DMS79 (cell line): ENCODE measurements around the gene MS4A1.
"Not testable (repeated sequence)": the region's sequence is repeated elsewhere in the genome, so short reads cannot be mapped to it uniquely, and the experiment has no call there.

Source experiments
- DNase-seq: peaks from one replicate; lab custom pipeline; 2025; lab: John Stamatoyannopoulos, UW

MS4A1 gene

GRCh38 chr11:60455531-60456042, at the start of gene MS4A1:
Gene MS4A1, plus strand, starts transcription at chr11:60455847. Its CDS starts 6,528 bp downstream, at chr11:60462375.
- no peak for DNase-seq

GRCh38 chr11:60420015-60420414, 35.6 kb upstream of the MS4A1 start:
- DNase-seq, result no peak

GRCh38 chr11:60422609-60423008, 33.0 kb upstream of the MS4A1 start:
- DNase-seq, result no peak

GRCh38 chr11:60428517-60428916, 27.1 kb upstream of the MS4A1 start:
- DNase-seq, result no peak

- no peak for DNase-seq
Measured at GRCh38 chr11:60429272-60429671, 26.4 kb upstream of the MS4A1 start, which contains the start of gene MS4A5. Gene MS4A5, plus strand, starts transcription at chr11:60429572. Its CDS starts 103 bp downstream, at chr11:60429675.

DNA sequence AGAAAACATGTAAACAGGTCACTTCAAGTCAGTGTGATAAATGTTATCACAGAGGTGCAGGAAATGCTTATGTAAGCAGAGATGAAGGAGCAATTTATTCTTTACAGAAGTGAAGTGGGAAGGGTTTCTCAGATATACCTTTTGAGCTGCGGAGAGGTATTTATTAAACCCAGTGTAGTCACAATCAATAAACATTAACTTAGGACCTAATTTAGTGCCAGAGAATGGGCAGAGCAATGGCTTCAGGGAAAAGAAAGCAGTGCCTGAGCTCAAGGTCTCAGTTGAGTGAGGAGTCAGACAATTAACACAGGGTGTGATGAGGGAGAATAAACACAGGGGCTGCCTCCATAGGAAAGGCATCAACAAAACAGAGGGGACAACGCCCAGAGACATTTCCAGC, 24.4 kb upstream of the MS4A1 start:
- no peak for DNase-seq

- DNase-seq, result no peak
Measured at GRCh38 chr11:60433401-60433800, 22.2 kb upstream of the MS4A1 start.

GRCh38 chr11:60447070-60447469, 8.6 kb upstream of the MS4A1 start:
- no peak for DNase-seq

- no peak for DNase-seq
Measured at GRCh38 chr11:60447846-60448245, 7.8 kb upstream of the MS4A1 start.

- DNase-seq, result not testable (repeated sequence)
Measured at GRCh38 chr11:60451185-60451584, 4.5 kb upstream of the MS4A1 start.

GRCh38 chr11:60454212-60454611, 1.4 kb upstream of the MS4A1 start:
- DNase-seq, result no peak

DNA sequence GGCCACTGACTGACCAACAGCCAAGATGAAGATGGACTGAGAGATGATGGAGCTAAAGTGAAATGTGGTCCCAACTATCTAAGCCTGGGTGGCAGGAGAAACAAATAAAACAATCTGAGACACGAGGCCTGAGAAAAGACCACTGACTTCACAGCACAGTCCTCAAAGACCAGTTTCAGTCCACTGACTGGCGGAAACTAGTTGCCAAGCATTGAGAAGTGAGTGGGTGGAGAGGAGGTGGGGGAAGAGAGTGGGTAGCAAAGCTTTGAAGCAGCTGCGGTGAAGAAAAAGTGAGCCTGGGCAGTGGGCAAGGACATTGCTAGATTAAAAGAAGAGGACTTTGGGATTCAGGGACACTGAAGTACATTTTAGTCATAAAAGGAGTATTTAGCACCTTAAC, 1.9 kb downstream of the MS4A1 start:
- no peak for DNase-seq

- no peak for DNase-seq
Measured at GRCh38 chr11:60459345-60459744, 3.7 kb downstream of the MS4A1 start.

GRCh38 chr11:60468829-60469228, 13.2 kb downstream of the MS4A1 start:
- DNase-seq, result no peak

DNA sequence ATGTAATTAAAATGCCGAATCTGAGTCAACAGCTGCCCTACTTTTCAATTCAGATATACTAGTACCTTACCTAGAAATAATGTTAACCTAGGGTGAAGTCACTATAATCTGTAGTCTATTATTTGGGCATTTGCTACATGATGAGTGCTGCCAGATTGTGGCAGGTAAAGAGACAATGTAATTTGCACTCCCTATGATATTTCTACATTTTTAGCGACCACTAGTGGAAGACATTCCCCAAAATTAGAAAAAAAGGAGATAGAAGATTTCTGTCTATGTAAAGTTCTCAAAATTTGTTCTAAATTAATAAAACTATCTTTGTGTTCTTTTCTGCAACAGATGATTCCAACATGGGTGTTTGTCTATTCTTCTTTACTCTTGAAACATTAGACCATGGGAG, 14.1 kb downstream of the MS4A1 start:
- DNase-seq, result no peak

GRCh38 chr11:60477035-60477445, 21.4 kb downstream of the MS4A1 start:
- DNase-seq, result no peak

- DNase-seq, result no peak
Measured at GRCh38 chr11:60482361-60482760, 26.7 kb downstream of the MS4A1 start.

GRCh38 chr11:60485987-60486386, 30.3 kb downstream of the MS4A1 start:
- DNase-seq, result no peak

DNA sequence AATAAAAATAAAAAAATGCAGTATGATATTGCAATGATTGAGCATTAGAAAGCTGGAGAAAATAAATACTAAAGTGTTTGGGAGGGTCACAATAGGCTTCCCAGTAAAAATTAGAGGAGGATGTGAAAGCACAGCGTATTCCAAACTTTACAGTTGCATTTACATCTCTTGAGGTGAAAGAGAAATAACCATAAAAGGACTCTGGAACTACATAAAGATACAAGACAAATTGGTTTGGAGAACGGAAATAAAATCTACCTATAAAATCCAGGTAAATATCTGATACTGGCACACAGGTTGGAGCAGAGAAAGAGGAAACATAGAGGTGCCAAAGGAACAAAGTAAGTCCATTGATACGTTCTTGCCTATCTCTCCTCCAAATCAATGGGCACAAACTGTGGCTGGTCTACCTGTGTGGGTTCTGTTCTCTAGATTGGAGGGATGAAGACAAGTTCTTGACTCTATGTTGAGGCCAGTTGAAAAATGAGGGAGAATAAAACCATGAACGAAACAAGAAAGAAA, 36.9 kb downstream of the MS4A1 start, which contains the start of gene MS4A12:
Gene MS4A12, plus strand, starts transcription at position 291 of the 522 bp plus-strand sequence. CDS start 4,541 bp downstream, outside the sequence.
- DNase-seq, result no peak

DNA sequence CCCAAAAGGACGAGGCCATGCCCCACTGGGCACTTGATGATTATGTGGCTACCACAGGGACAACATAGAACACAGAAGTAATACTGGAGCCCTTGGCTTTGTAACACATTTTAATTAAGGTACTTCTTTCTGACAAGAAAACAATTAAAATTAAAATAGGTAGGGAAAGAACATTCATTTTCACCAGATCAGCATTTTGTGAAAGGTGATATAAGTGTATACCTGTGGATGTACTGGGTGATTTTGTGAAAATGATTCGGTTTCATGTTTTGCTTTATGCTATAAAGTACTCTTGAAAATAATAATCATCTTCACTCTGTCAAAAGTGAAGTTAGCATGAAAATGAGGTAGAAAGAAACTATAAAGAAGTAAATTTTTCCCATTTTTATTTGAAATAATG, 37.8 kb downstream of the MS4A1 start:
- DNase-seq, result no peak

- DNase-seq, result no peak
Measured at GRCh38 chr11:60498399-60498798, 42.8 kb downstream of the MS4A1 start.

DNA sequence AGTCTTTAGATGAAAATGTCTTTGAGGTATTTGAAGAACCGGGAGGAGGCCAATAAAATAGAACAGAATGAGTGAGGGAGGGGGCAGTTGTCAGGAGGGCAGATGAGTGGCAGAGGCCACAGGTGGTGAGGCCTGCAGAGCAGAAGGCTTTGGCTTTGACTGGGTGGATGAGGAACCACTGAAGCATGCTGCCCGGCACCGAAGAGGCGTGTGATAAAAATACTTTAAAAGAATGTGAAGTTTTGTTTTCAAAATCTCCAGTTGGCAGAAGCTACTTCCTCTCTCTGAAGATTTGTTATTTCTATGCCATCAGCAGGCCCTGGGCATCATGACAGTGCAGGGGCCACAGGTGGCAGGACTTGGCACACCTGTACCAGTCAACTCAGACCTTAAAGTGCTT, 43.2 kb downstream of the MS4A1 start:
- no peak for DNase-seq

DNA sequence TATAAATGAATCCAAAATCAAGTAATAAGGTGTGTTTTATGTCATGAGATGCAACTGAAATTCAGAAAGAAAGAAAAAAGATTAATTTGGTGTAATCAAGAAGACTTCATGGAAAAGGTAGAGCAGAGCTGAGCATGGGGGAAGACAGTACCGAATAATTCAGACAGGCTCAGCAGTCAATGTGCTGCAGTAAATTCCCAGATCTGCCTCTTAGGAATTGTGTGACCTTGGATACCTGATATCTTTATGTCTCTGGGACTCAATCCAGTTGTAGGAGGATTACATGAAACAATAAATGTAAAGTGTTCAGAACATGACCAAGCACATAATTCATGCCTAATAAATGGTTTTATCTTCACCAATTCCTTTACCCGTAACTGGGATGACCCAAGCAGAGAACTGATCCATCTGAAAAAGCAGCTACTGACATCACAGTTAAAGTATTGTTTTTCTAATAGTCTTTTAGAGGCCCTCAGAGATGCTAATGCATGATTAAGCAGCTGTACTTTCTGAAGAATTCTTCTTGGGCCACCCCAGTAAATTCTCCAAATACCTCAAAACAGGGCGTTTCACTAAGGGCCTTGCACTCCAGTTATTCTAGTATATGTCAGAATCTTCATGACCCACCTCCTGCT, 44.7 kb downstream of the MS4A1 start:
- DNase-seq, result no peak
